ENCODE data around the gene CDH13. TPM values are rescaled to one million over a fixed set of nuclear protein-coding genes. Genes with fewer than 3 reads are reported as not detected.

CDH13 gene
- total and polyA plus RNA-seq, 2 experiments from 2014 or later = 1.6 to 4.4 TPM

GRCh38 chr16:83727018-83727417 is 1100.2 kb downstream of the CDH13 start:
- H3K9me2 ChIP-seq (ENCODE audit: insufficient read depth) = no peaks in the 10 kb centered on the region
- no peaks in the 10 kb centered on the region for H3K27me3 ChIP-seq (ENCODE audit: insufficient read depth)
- no peaks in the 10 kb centered on the region for H3F3A ChIP-seq (replicated peaks; ENCODE audit: low read depth)
- Mint-ChIP-seq H3K36me3 (ENCODE audit: low read depth) (no peaks in the 10 kb centered on the region), H3K9me3 (no peaks in the 10 kb centered on the region), H3K4me3 (no peak overlapping the region), H3K27me3 (ENCODE audit: insufficient read depth, low read depth, poor library complexity) (peaks cover 11% of the 10 kb centered on the region), H3K4me1 (peaks cover 2% of the 10 kb centered on the region; the same call in 1 of the 3 replicates), H3K27ac (no peak overlapping the region)
- peaks cover 5% of the 10 kb centered on the region; the same call in 1 of the 2 replicates for H3K4me1 ChIP-seq (ENCODE audit: insufficient read depth)
- H3K27ac ChIP-seq (ENCODE audit: low read depth) = no peak overlapping the region
- TF ChIP-seq ZNF331 (CRISPR knock-in tag; IDR thresholded peaks at IDR 0.05; ENCODE audit: low read depth) = no peak
- no peak for TF ChIP-seq JUNB (IDR thresholded peaks at IDR 0.05; ENCODE audit: unreplicated experiment)
- TF ChIP-seq REST (IDR thresholded peaks at IDR 0.05; ENCODE audit: unreplicated experiment) = no peak
- no peak for TF ChIP-seq CTCF (conservative IDR thresholded peaks at IDR 0.05; ENCODE audit: low read depth in 2 of 2)
- no peak for TF ChIP-seq EZH2 (IDR thresholded peaks at IDR 0.05; ENCODE audit: low read depth, unreplicated experiment)
- H4K20me1 ChIP-seq (replicated peaks; ENCODE audit: insufficient read depth) = no peaks in the 10 kb centered on the region
- H2AFZ ChIP-seq = peak overlapping the region; percentile 45; the same call in 1 of the 2 replicates
- ATAC-seq (no peak), DNase-seq (ENCODE audit: low spot score) (no peak)
- H3K4me3 ChIP-seq = no peak overlapping the region
- no peaks in the 10 kb centered on the region for H3K79me2 ChIP-seq (replicated peaks; ENCODE audit: insufficient read depth)
- no peak overlapping the region for H3K4me2 ChIP-seq
- H3K36me3 ChIP-seq (ENCODE audit: insufficient read depth) = no peaks in the 10 kb centered on the region

- H3K27ac ChIP-seq (ENCODE audit: low read depth) = no peak overlapping the region
- DNase-seq (ENCODE audit: low spot score) = peak; percentile 16
- no peak overlapping the region for H3K4me3 ChIP-seq
- H3K36me3 ChIP-seq (ENCODE audit: insufficient read depth) = no peaks in the 10 kb centered on the region
- no peaks in the 10 kb centered on the region for H4K20me1 ChIP-seq (replicated peaks; ENCODE audit: insufficient read depth)
- no peaks in the 10 kb centered on the region for H3F3A ChIP-seq (replicated peaks; ENCODE audit: low read depth)
- Mint-ChIP-seq H3K4me1 (peaks cover 2% of the 10 kb centered on the region; the same call in 1 of the 3 replicates), H3K36me3 (ENCODE audit: low read depth) (no peaks in the 10 kb centered on the region), H3K9me3 (no peaks in the 10 kb centered on the region; the same call in 2 of the 3 replicates), H3K4me3 (no peak overlapping the region), H3K27me3 (ENCODE audit: insufficient read depth, low read depth, poor library complexity) (peaks cover 11% of the 10 kb centered on the region), H3K27ac (no peak overlapping the region)
- peaks cover 5% of the 10 kb centered on the region; the same call in 1 of the 2 replicates for H3K4me1 ChIP-seq (ENCODE audit: insufficient read depth)
- no peaks in the 10 kb centered on the region for H3K9me2 ChIP-seq (ENCODE audit: insufficient read depth)
- ATAC-seq = peak; percentile 38
- no peaks in the 10 kb centered on the region for H3K27me3 ChIP-seq (ENCODE audit: insufficient read depth)
- peak overlapping the region; percentile 66; the same call in 1 of the 2 replicates for H2AFZ ChIP-seq
- no peak overlapping the region for H3K4me2 ChIP-seq
- no peaks in the 10 kb centered on the region for H3K79me2 ChIP-seq (replicated peaks; ENCODE audit: insufficient read depth)
- no peak for TF ChIP-seq CREB1 (CRISPR knock-in tag; IDR thresholded peaks at IDR 0.05; ENCODE audit: low read depth)
- no peak for TF ChIP-seq ZNF114 (CRISPR knock-in tag; IDR thresholded peaks at IDR 0.05)
- TF ChIP-seq NANOG (IDR thresholded peaks at IDR 0.05; ENCODE audit: borderline replicate concordance) = no peak
- no peak for TF ChIP-seq ZNF331 (CRISPR knock-in tag; IDR thresholded peaks at IDR 0.05; ENCODE audit: low read depth)
- TF ChIP-seq ETS1 (IDR thresholded peaks at IDR 0.05) = no peak
- TF ChIP-seq STAT1 (IDR thresholded peaks at IDR 0.05; ENCODE audit: unreplicated experiment) = no peak
- no peak for TF ChIP-seq EZH2phosphoT487 (IDR thresholded peaks at IDR 0.05; ENCODE audit: unreplicated experiment)
- no peak for TF ChIP-seq JUNB (IDR thresholded peaks at IDR 0.05; ENCODE audit: unreplicated experiment)
- no peak for TF ChIP-seq POLR2AphosphoS5 (IDR thresholded peaks at IDR 0.05; ENCODE audit: low read depth)
Observed at GRCh38 chr16:83727751-83728352, 1101.1 kb downstream of the CDH13 start.

Measured in GM23338 (cell line).